Brain microvascular endothelial cell (primary cell): ENCODE results near the gene INA.

Source experiments
- DNase-seq: peaks from one replicate; pipeline ENCODE4 v3.0.0-alpha.2; 2020
- H3K27ac ChIP-seq: fragments of 250-450 bp; sonication (Bioruptor Pico); 2 replicates; pipeline ENCODE4 v1.5.1; 2020; ENCODE audit warnings: mild to moderate bottlenecking, moderate library complexity
- H3K27me3 ChIP-seq: fragments of 250-450 bp; sonication (Bioruptor Pico); replicated peaks from 2 replicates; pipeline ENCODE4 v1.5.1; 2020; ENCODE audit warnings: mild to moderate bottlenecking
- H3K36me3 ChIP-seq: fragments of 250-450 bp; sonication (Bioruptor Pico); replicated peaks from 2 replicates; pipeline ENCODE4 v1.5.1; 2020; ENCODE audit warnings: mild to moderate bottlenecking
- H3K4me3 ChIP-seq: 2 replicates; pipeline ENCODE4 v1.5.1; 2011; ENCODE audit warnings: low read depth, mild to moderate bottlenecking, control low read depth, low read length, moderate library complexity
- CTCF ChIP-seq: IDR thresholded peaks from 2 replicates; pipeline ENCODE4 v1.5.1; 2011; ENCODE audit warnings: low read depth, mild to moderate bottlenecking, moderate library complexity, low read length, control low read depth, inconsistent platforms; ENCODE audit errors: missing control alignments
- in situ Hi-C: cut with HindIII; loops from 2 replicates; pipeline ENCODE4 v1.10.0; 2017; ENCODE audit warnings: low sequenced_read_pairs, low pct_ligation_motif_present

Gene INA

GRCh38 chr10:103276896-103277712 lies at the start of gene INA:
Gene INA (plus strand): TSS chr10:103277138. CDS start chr10:103277212, 74 bp downstream.
- peaks cover 18% of the 10 kb centered on the region for H3K27me3 ChIP-seq
- in situ Hi-C loops: no loop called here
- peak within 1 kb of the TSS; percentile 37 for H3K4me3 ChIP-seq
- H3K27ac ChIP-seq: no peak within 1 kb of the TSS
- TF ChIP-seq CTCF: no peak
- H3K36me3 ChIP-seq: no peaks in the 10 kb centered on the region
- no peak for DNase-seq

GRCh38 chr10:103227416-103227815 lies 49.5 kb upstream of the INA start:
- H3K4me3 ChIP-seq: no peak overlapping the region
- H3K27ac ChIP-seq: no peak overlapping the region
- in situ Hi-C loops: no loop called here
- no peaks in the 10 kb centered on the region for H3K36me3 ChIP-seq
- no peaks in the 10 kb centered on the region for H3K27me3 ChIP-seq
- DNase-seq: no peak
- TF ChIP-seq CTCF: no peak

GRCh38 chr10:103231047-103231551 lies 45.8 kb upstream of the INA start:
- H3K27ac ChIP-seq: peak overlapping the region; percentile 75

GRCh38 chr10:103232131-103232673 lies 44.7 kb upstream of the INA start:
- H3K27me3 ChIP-seq: no peaks in the 10 kb centered on the region
- in situ Hi-C loops: no loop called here

More at GRCh38 chr10:103231047-103231551, 45.8 kb upstream of the INA start:
- DNase-seq: peak; percentile 92
- Histone ChIP-seq H3K36me3 (no peaks in the 10 kb centered on the region), H3K4me3 (no peak overlapping the region), H3K27me3 (no peaks in the 10 kb centered on the region)
- in situ Hi-C loops: no loop called here
- TF ChIP-seq CTCF: no peak

GRCh38 chr10:103232772-103233488 lies 44.0 kb upstream of the INA start:
- no peak overlapping the region for H3K4me3 ChIP-seq
- no peak for TF ChIP-seq CTCF
- in situ Hi-C loops: no loop called here
- H3K27ac ChIP-seq: no peak overlapping the region
- peak; percentile 73 for DNase-seq
- H3K27me3 ChIP-seq: no peaks in the 10 kb centered on the region
- no peaks in the 10 kb centered on the region for H3K36me3 ChIP-seq

More at GRCh38 chr10:103232131-103232673, 44.7 kb upstream of the INA start:
- H3K36me3 ChIP-seq: no peaks in the 10 kb centered on the region
- peak overlapping the region; percentile 5 for H3K27ac ChIP-seq
- DNase-seq: no peak
- H3K4me3 ChIP-seq: no peak overlapping the region
- no peak for TF ChIP-seq CTCF
